ENCODE results near the gene GRIK5. TPM values are rescaled to one million over a fixed set of nuclear protein-coding genes. Genes with fewer than 3 reads are reported as not detected.
"Not testable (repeated sequence)": the region's sequence is repeated elsewhere in the genome, so short reads cannot be mapped to it uniquely, and the experiment has no call there.

GRIK5 gene
- total RNA-seq, 1 donor, result 0.18 TPM

- no peak for TF ChIP-seq CTCF (IDR thresholded peaks at IDR 0.05; ENCODE audit: insufficient read depth, low read length)
- no peak for DNase-seq (ENCODE audit: low read depth)
- H3K4me3 ChIP-seq (ENCODE audit: low read depth, low read length), result no peak overlapping the region
Measured at GRCh38 chr19:42053037-42053935, 16.7 kb downstream of the GRIK5 start.

GRCh38 chr19:42052241-42052863, 17.7 kb downstream of the GRIK5 start:
- H3K4me3 ChIP-seq (ENCODE audit: low read depth, low read length), result no peak overlapping the region
- DNase-seq (ENCODE audit: low read depth), result no peak
- TF ChIP-seq CTCF (IDR thresholded peaks at IDR 0.05; ENCODE audit: insufficient read depth, low read length), result no peak

- no peak for DNase-seq (ENCODE audit: low read depth)
- H3K4me3 ChIP-seq (ENCODE audit: low read depth, low read length), result no peak overlapping the region
- TF ChIP-seq CTCF (IDR thresholded peaks at IDR 0.05; ENCODE audit: insufficient read depth, low read length), result no peak
Measured at GRCh38 chr19:42051166-42052115, 18.6 kb downstream of the GRIK5 start.

- DNase-seq (ENCODE audit: low read depth), result no peak
- no peak overlapping the region for H3K4me3 ChIP-seq (ENCODE audit: low read depth, low read length)
- no peak for TF ChIP-seq CTCF (IDR thresholded peaks at IDR 0.05; ENCODE audit: insufficient read depth, low read length)
Measured at GRCh38 chr19:42048992-42049391, 21.0 kb downstream of the GRIK5 start.

- no peak for DNase-seq (ENCODE audit: low read depth)
- no peak overlapping the region for H3K4me3 ChIP-seq (ENCODE audit: low read depth, low read length)
- no peak for TF ChIP-seq CTCF (IDR thresholded peaks at IDR 0.05; ENCODE audit: insufficient read depth, low read length)
Measured at GRCh38 chr19:42045575-42045974, 24.4 kb downstream of the GRIK5 start.

- no peak for DNase-seq (ENCODE audit: low read depth)
- no peak overlapping the region for H3K4me3 ChIP-seq (ENCODE audit: low read depth, low read length)
- TF ChIP-seq CTCF (IDR thresholded peaks at IDR 0.05; ENCODE audit: insufficient read depth, low read length), result no peak
Measured at GRCh38 chr19:42042455-42043170, 27.4 kb downstream of the GRIK5 start.

- not testable (repeated sequence) for H3K4me3 ChIP-seq (ENCODE audit: low read depth, low read length); DNase-seq (ENCODE audit: low read depth)
Measured at GRCh38 chr19:42040491-42040890, 29.5 kb downstream of the GRIK5 start.
